Measurements from ENCODE around the gene WWOX. TPM values are rescaled to one million over a fixed set of nuclear protein-coding genes. Genes with fewer than 3 reads are reported as not detected.

The WWOX gene
- total RNA-seq, 5 donors from 2014 or later (not counting 1 experiment from before 2014, with no cell fraction given), result 21.2 to 26.0 (median 22.6) TPM

DNA sequence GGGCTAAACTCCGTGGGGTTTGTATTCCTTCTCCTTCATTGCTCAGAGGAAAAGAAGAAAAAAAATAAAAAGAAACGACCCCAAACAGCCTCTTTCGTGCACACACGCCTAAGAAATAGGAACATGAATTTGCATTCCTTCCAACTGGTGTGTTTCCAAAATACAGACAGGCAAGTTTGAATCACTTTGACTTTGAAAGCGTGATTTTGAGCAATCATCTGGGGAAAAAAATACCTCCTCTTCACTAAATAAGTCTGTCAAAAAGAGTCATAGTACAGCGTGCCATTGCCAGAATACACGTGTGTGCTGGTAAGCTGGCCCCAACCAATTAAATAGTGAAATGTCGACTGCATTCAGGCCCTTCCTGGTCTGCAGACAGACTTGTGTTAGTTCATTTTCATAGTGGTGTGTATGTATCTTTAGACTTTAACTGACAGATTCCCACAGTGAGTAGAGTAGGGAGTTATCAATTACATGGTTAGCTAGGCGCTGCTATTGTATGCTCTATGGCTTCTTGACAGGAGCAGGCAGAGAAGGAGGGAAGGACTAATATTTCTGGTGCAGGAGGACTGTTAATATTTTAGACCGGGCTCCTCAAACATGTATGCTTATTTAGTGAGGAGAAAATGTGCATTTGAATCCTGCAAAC, 882.8 kb downstream of the WWOX start:
- H3K27ac Mint-ChIP-seq, result no peak overlapping the region
- peaks cover 15% of the 10 kb centered on the region for H3K36me3 Mint-ChIP-seq

DNA sequence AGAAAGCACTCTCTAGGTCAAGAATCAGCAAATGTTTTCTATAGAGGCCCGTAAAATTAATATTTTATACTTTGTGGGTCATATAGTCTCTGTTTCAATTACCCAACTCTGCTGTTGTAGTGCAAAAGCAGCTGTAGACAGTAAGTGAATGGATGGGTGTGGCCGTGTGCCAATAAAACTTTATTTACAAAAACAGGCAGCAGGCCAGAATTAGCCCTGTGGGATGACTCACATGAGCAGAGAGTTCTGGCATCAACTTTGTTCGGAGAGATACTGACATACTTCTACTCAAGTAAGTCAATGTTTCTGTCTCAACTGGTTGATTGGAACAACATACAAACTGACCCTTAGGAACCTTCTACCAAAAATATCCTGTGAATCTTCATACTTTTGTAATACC, 884.9 kb downstream of the WWOX start:
- peaks cover 0 to 2% (median 1%) of the 10 kb centered on the region in 3 donors for H3K4me1 Mint-ChIP-seq
- H3K9me3 Mint-ChIP-seq, result peaks cover 0 to 9% (median 2%) of the 10 kb centered on the region in 3 donors
- Histone ChIP-seq H3K36me3 (ENCODE audit: control insufficient read depth in 2 of 2, extremely low read depth in 1 of 2, insufficient read depth in 1 of 2, low read length in 1 of 2) (no peaks in the 10 kb centered on the region), H3K27me3 (replicated peaks in 1 of 2; ENCODE audit: control insufficient read depth in 2 of 2, extremely low read depth in 1 of 2, insufficient read depth in 2 of 2, low read length in 1 of 2) (no peaks in the 10 kb centered on the region), H3K27ac (ENCODE audit: low read length) (no peak overlapping the region), H3K9me3 (no peaks in the 10 kb centered on the region), H3K4me1 (ENCODE audit: control insufficient read depth in 1 of 2, extremely low read depth in 1 of 2, insufficient read depth in 2 of 2, low read length in 2 of 2) (no peaks in the 10 kb centered on the region), H3K4me3 (ENCODE audit: control insufficient read depth in 1 of 2, extremely low read depth in 1 of 2, low read length in 1 of 2) (no peak overlapping the region)
- ATAC-seq (replicated peaks in 1 of 4), result no peak
- peaks cover 15% of the 10 kb centered on the region for H3K36me3 Mint-ChIP-seq
- POLR2A ChIA-PET, result no interaction called here
- WGBS (ENCODE audit: insufficient coverage), result 88% methylated on average over 1 of the region's 3 CpGs
- H3K27ac Mint-ChIP-seq, result no peak overlapping the region
- no peak overlapping the region for H3K4me3 Mint-ChIP-seq
- H3K27me3 Mint-ChIP-seq, result no peaks in the 10 kb centered on the region
- CTCF ChIA-PET, result no interaction called here
- DNase-seq, result no peak

More for the DNA sequence above, 882.8 kb downstream of the WWOX start:
- WGBS (ENCODE audit: insufficient coverage), result 90% methylated on average over 4 of the region's 10 CpGs
- ChIA-PET POLR2A (no interaction called here), CTCF (interaction anchor here in 1 of 2 donors (0.6 kb wide), 1 partner anchor 620 kb away, joined by 3 read pairs; no protein-coding TSS in a partner anchor)
- H3K27ac ChIP-seq (ENCODE audit: low read length), result no peak overlapping the region
- Mint-ChIP-seq H3K4me3 (no peak overlapping the region), H3K27me3 (no peaks in the 10 kb centered on the region), H3K4me1 (no peaks in the 10 kb centered on the region), H3K9me3 (peaks cover 0 to 9% (median 2%) of the 10 kb centered on the region in 3 donors)
- no peak for DNase-seq
- ATAC-seq (replicated peaks in 1 of 4), result no peak
- no peaks in the 10 kb centered on the region for H3K9me3 ChIP-seq
- H3K36me3 ChIP-seq (ENCODE audit: control insufficient read depth in 2 of 2, extremely low read depth in 1 of 2, insufficient read depth in 1 of 2, low read length in 1 of 2), result no peaks in the 10 kb centered on the region
- no peaks in the 10 kb centered on the region for H3K27me3 ChIP-seq (replicated peaks in 1 of 2; ENCODE audit: control insufficient read depth in 2 of 2, extremely low read depth in 1 of 2, insufficient read depth in 2 of 2, low read length in 1 of 2)
- H3K4me1 ChIP-seq (ENCODE audit: control insufficient read depth in 1 of 2, extremely low read depth in 1 of 2, insufficient read depth in 2 of 2, low read length in 2 of 2), result no peaks in the 10 kb centered on the region
- no peak overlapping the region for H3K4me3 ChIP-seq (ENCODE audit: control insufficient read depth in 1 of 2, extremely low read depth in 1 of 2, low read length in 1 of 2)

DNA sequence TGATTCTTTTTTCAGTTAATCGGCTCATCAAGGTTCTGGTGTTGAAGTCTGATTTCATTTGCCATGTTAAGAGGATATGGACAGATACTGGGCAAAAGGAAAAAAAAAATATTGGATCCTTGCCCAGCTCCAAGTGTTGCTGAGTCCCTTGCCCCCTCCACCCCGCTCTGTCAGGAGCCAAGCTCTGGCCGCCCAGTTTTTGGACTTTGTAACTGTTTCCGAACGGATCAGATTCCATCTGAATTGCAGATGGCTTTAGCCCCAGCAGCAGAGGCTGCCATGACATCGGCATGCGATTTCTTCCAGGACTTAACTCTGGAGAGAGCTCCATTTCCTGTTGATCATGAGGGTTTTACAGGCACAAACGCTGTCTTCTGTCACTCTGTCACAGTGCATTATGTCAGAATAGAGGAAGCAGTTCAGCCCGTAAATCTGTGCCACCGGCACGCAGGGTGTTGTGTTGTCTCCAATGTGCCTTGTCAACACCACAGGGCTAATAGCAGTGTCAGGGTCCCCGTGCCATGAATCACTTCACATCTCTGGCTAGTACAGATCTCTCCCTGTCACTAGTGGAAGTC, 885.5 kb downstream of the WWOX start:
- H3K27me3 ChIP-seq (replicated peaks in 1 of 2; ENCODE audit: control insufficient read depth in 2 of 2, extremely low read depth in 1 of 2, insufficient read depth in 2 of 2, low read length in 1 of 2), result no peaks in the 10 kb centered on the region
- ChIA-PET POLR2A (interaction anchor here in 1 of 2 donors (0.7 kb wide), 1 partner anchor 1481 kb away, joined by 3 read pairs; no protein-coding TSS in a partner anchor), CTCF (no interaction called here)
- H3K36me3 ChIP-seq (ENCODE audit: control insufficient read depth in 2 of 2, extremely low read depth in 1 of 2, insufficient read depth in 1 of 2, low read length in 1 of 2), result no peaks in the 10 kb centered on the region
- no peak overlapping the region for H3K4me3 ChIP-seq (ENCODE audit: control insufficient read depth in 1 of 2, extremely low read depth in 1 of 2, low read length in 1 of 2)
- Mint-ChIP-seq H3K4me1 (peaks cover 0 to 6% (median 6%) of the 10 kb centered on the region in 3 donors), H3K27me3 (no peaks in the 10 kb centered on the region), H3K36me3 (peaks cover 15% of the 10 kb centered on the region), H3K9me3 (peaks cover 0 to 9% (median 2%) of the 10 kb centered on the region in 3 donors), H3K4me3 (no peak overlapping the region), H3K27ac (no peak overlapping the region)
- no peak overlapping the region for H3K27ac ChIP-seq (ENCODE audit: low read length)
- peaks cover 0 to 3% of the 10 kb centered on the region in 2 experiments for H3K4me1 ChIP-seq (ENCODE audit: control insufficient read depth in 1 of 2, extremely low read depth in 1 of 2, insufficient read depth in 2 of 2, low read length in 2 of 2)
- no peaks in the 10 kb centered on the region for H3K9me3 ChIP-seq
- no peak for ATAC-seq (replicated peaks in 1 of 4)
- no peak for DNase-seq
- 70% methylated on average over 8 of the region's 12 CpGs for WGBS (ENCODE audit: insufficient coverage)

DNA sequence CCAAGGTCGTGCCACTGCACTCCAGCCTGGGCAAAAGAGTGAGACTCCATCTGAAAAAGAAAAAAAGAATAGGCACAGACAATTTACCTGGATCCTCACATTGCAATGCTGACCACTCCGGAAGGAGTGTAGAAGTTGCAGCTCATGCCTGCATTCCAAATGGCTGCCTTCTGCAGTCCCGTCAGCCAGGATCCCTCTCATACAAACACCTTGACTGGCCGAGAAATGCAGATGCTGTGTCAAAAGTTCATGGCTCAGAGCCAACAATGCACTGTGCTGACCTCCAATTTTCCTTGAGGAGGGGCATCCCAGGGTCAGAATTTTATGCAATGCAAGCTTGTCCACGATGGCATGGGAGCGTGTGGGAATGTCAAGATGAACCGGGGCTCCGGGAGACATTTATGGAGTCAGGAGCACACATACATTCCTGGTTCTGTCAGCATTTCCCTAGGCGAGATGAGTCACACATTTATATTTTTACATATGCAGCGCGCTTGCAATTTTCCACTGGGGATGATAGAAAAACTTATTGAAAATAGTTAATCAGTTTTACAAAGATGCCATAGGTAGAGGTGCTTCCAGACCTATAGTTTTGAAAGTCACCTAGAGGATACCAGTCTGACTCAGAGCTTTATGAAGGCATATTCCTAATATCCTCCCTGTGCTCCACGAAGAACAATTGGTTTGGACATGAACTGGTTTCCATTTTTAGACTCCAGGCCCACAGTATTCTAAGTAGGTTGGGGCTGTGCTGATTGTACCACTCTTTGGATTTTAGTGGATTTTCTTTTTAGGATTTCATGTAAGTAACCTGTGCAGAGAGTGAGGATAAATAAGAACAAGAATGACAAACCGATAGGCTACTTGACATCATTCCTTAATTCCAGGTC, 886.5 kb downstream of the WWOX start:
- peaks cover 15% of the 10 kb centered on the region for H3K36me3 Mint-ChIP-seq
- Histone ChIP-seq H3K4me1 (ENCODE audit: control insufficient read depth in 1 of 2, extremely low read depth in 1 of 2, insufficient read depth in 2 of 2, low read length in 2 of 2) (peaks cover 0 to 3% of the 10 kb centered on the region in 2 experiments), H3K9me3 (no peaks in the 10 kb centered on the region), H3K27ac (ENCODE audit: low read length) (no peak overlapping the region), H3K27me3 (replicated peaks in 1 of 2; ENCODE audit: control insufficient read depth in 2 of 2, extremely low read depth in 1 of 2, insufficient read depth in 2 of 2, low read length in 1 of 2) (no peaks in the 10 kb centered on the region), H3K4me3 (ENCODE audit: control insufficient read depth in 1 of 2, extremely low read depth in 1 of 2, low read length in 1 of 2) (no peak overlapping the region), H3K36me3 (ENCODE audit: control insufficient read depth in 2 of 2, extremely low read depth in 1 of 2, insufficient read depth in 1 of 2, low read length in 1 of 2) (no peaks in the 10 kb centered on the region)
- ChIA-PET CTCF (no interaction called here), POLR2A (interaction anchor here in 1 of 2 donors (0.7 kb wide), 1 partner anchor 1480 kb away, joined by 3 read pairs; no protein-coding TSS in a partner anchor)
- WGBS (ENCODE audit: insufficient coverage), result 92% methylated on average over 7 of the region's 13 CpGs
- peaks cover 0 to 6% (median 6%) of the 10 kb centered on the region in 3 donors for H3K4me1 Mint-ChIP-seq
- no peak overlapping the region for H3K4me3 Mint-ChIP-seq
- no peaks in the 10 kb centered on the region for H3K27me3 Mint-ChIP-seq
- DNase-seq (no peak), ATAC-seq (replicated peaks in 1 of 4) (no peak)
- no peak overlapping the region for H3K27ac Mint-ChIP-seq
- H3K9me3 Mint-ChIP-seq, result peaks cover 0 to 9% (median 2%) of the 10 kb centered on the region in 3 donors

DNA sequence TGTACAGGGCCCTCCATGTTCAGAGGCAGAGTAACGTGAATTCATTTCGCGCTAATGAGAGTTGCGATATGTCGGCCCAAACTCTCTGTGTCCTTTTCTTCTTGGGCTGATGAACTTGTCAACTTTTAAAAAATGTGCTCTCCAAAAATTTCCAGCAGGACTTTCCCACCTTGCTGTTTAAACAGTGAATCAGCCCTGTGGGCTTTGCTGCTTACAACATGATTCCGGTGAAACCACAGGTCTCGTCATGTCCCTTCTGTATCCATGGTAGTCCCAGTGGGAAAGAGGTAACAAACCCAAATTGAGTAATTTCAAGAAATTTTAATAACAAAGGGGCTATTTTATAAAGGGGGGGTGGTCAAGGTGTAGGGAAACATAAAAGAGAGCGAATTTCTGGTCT, 888.2 kb downstream of the WWOX start:
- Histone ChIP-seq H3K9me3 (no peaks in the 10 kb centered on the region), H3K27ac (ENCODE audit: low read length) (no peak overlapping the region), H3K27me3 (replicated peaks in 1 of 2; ENCODE audit: control insufficient read depth in 2 of 2, extremely low read depth in 1 of 2, insufficient read depth in 2 of 2, low read length in 1 of 2) (no peaks in the 10 kb centered on the region), H3K4me3 (ENCODE audit: control insufficient read depth in 1 of 2, extremely low read depth in 1 of 2, low read length in 1 of 2) (no peak overlapping the region), H3K4me1 (ENCODE audit: control insufficient read depth in 1 of 2, extremely low read depth in 1 of 2, insufficient read depth in 2 of 2, low read length in 2 of 2) (peaks cover 0 to 3% of the 10 kb centered on the region in 2 experiments), H3K36me3 (ENCODE audit: control insufficient read depth in 2 of 2, extremely low read depth in 1 of 2, insufficient read depth in 1 of 2, low read length in 1 of 2) (no peaks in the 10 kb centered on the region)
- POLR2A ChIA-PET, result no interaction called here
- Mint-ChIP-seq H3K36me3 (peaks cover 12% of the 10 kb centered on the region), H3K9me3 (peaks cover 0 to 9% (median 2%) of the 10 kb centered on the region in 3 donors), H3K4me3 (no peak overlapping the region), H3K27ac (no peak overlapping the region), H3K27me3 (no peaks in the 10 kb centered on the region), H3K4me1 (peaks cover 0 to 6% (median 6%) of the 10 kb centered on the region in 3 donors)
- CTCF ChIA-PET, result no interaction called here
- no peak for ATAC-seq (replicated peaks in 1 of 4)
- 84% methylated on average over 8 of the region's 8 CpGs for WGBS (ENCODE audit: insufficient coverage)
- no peak for DNase-seq

DNA sequence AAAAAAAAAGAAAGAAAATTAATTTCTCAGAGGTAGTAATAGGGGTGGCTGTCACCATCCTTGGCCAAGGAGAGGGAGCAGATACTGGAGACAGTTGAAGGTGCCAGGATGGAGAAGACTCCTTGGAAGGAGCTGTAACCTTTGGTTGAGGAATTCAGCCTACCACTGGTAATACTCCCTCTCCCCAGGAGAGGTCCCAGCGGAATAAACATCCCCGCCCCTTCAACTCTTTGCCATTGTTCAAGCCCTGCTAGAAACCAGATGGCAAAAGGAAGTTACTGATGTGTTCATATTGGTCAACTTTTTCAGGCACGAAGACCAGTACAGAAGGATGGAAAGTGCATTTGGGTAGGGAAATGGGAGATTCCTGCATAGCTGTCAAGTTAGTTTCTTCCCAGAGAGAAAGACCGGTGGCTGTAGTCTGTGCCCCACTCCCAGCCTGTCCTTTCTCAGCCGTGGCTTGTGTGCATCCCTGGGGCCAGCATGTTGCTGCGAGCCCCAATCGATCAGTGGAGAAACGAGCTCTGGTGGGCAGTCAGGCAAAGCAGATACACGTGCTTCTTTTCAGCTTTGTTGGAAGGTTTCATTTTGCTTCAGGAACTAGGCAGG, 889.0 kb downstream of the WWOX start:
- WGBS (ENCODE audit: insufficient coverage), result 97% methylated on average over 4 of the region's 9 CpGs

More for the DNA sequence above, 889.0 kb downstream of the WWOX start:
- Mint-ChIP-seq H3K4me1 (peaks cover 0 to 6% (median 6%) of the 10 kb centered on the region in 3 donors), H3K27me3 (no peaks in the 10 kb centered on the region), H3K27ac (no peak overlapping the region), H3K36me3 (peaks cover 4% of the 10 kb centered on the region), H3K4me3 (no peak overlapping the region), H3K9me3 (peaks cover 0 to 1% (median 0%) of the 10 kb centered on the region in 3 donors)
- ATAC-seq (replicated peaks in 1 of 4) (no peak), DNase-seq (no peak)
- H3K9me3 ChIP-seq, result no peaks in the 10 kb centered on the region
- no peak overlapping the region for H3K4me3 ChIP-seq (ENCODE audit: control insufficient read depth in 1 of 2, extremely low read depth in 1 of 2, low read length in 1 of 2)
- no peak overlapping the region for H3K27ac ChIP-seq (ENCODE audit: low read length)
- no peaks in the 10 kb centered on the region for H3K36me3 ChIP-seq (ENCODE audit: control insufficient read depth in 2 of 2, extremely low read depth in 1 of 2, insufficient read depth in 1 of 2, low read length in 1 of 2)
- H3K27me3 ChIP-seq (replicated peaks in 1 of 2; ENCODE audit: control insufficient read depth in 2 of 2, extremely low read depth in 1 of 2, insufficient read depth in 2 of 2, low read length in 1 of 2), result no peaks in the 10 kb centered on the region
- peaks cover 0 to 3% of the 10 kb centered on the region in 2 experiments for H3K4me1 ChIP-seq (ENCODE audit: control insufficient read depth in 1 of 2, extremely low read depth in 1 of 2, insufficient read depth in 2 of 2, low read length in 2 of 2)
- ChIA-PET CTCF (no interaction called here), POLR2A (no interaction called here)
